SK-N-MC (cell line): Measurements from ENCODE around the gene IL1RAP.

Experiments
- EZH2 ChIP-seq: fragments of 200-600 bp; sonication (generic); IDR thresholded peaks from one replicate; pipeline ENCODE4 v1.6.1; 2017; ENCODE audit warnings: antibody characterized with exemption
- POLR2AphosphoS5 ChIP-seq: IDR thresholded peaks from 2 replicates; pipeline ENCODE4 v1.6.1; 2012; ENCODE audit warnings: mild to moderate bottlenecking, low read depth, low read length, borderline replicate concordance

GRCh38 chr3:190594171-190594570 is 80.3 kb downstream of the IL1RAP start:
- TF ChIP-seq EZH2 (no peak), POLR2AphosphoS5 (no peak)
